ENCODE measurements around the gene HLCS.

DNA sequence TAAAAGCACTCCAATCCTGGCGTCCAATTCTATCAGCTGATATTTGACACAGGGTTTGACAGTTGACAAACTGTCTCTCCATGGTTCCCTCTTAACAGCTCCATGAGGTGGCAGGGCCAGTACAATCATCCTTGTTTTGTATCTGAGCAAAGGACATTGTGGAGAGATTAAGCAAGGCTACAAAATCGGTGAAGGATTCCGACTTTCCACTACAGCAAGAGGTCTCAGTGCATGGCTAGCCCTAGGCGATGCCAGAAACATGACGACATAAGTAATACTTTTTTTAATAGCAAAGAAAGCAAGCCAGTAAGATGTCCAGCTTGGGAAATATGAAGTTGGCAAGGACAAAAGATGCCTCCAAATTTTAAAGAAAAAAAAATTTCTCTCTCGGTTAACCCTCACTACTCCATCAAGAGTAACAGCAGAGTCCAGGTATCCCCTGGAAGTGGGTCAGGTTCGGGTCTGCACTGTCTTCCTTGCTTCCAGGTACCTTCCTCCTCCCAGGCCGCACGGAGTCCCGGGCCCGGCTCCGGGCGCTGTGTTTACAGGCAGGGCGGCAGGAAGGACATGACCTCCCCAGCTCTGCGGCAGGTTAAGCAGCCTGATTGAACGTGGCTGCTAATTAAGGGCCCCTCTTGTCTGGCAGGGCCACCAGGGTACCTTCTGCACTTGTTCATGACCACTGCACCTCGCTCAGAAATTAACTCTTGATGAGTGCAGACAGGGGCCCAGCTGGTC is 161.4 kb downstream of the HLCS start:
- TF ChIP-seq, protein P1, sequence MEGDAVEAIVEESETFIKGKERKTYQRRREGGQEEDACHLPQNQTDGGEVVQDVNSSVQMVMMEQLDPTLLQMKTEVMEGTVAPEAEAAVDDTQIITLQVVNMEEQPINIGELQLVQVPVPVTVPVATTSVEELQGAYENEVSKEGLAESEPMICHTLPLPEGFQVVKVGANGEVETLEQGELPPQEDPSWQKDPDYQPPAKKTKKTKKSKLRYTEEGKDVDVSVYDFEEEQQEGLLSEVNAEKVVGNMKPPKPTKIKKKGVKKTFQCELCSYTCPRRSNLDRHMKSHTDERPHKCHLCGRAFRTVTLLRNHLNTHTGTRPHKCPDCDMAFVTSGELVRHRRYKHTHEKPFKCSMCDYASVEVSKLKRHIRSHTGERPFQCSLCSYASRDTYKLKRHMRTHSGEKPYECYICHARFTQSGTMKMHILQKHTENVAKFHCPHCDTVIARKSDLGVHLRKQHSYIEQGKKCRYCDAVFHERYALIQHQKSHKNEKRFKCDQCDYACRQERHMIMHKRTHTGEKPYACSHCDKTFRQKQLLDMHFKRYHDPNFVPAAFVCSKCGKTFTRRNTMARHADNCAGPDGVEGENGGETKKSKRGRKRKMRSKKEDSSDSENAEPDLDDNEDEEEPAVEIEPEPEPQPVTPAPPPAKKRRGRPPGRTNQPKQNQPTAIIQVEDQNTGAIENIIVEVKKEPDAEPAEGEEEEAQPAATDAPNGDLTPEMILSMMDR (IDR thresholded peaks at IDR 0.05) = no peak
- no peak for TF ChIP-seq POLR2A (IDR thresholded peaks at IDR 0.05)
